ENCODE measurements around the gene ING2. TPM values are rescaled to one million over a fixed set of nuclear protein-coding genes. Genes with fewer than 3 reads are reported as not detected.

ING2 gene
- total RNA-seq, 1 experiment from 2014 or later = 15.7 TPM

Other genes with a start within 250 kb of the ING2 start
- gene CLDN22, start 184.8 kb upstream of the ING2 start, total RNA-seq (2014; rRNA removed; shearing (Covaris generic)) = not detected in 2 replicates
- gene CLDN24, start 182.6 kb upstream of the ING2 start, total RNA-seq (2014; rRNA removed; shearing (Covaris generic)) = not detected in 2 replicates
- 21.7 and 24.7 TPM in 2 replicates for gene CDKN2AIP, start 60.4 kb upstream of the ING2 start, total RNA-seq (2014; rRNA removed; shearing (Covaris generic))
- gene RWDD4, start 154.1 kb downstream of the ING2 start, total RNA-seq (2014; rRNA removed; shearing (Covaris generic)) = 30.5 and 40.7 TPM in 2 replicates
- 32.8 and 36.3 TPM in 2 replicates for gene TRAPPC11, start 154.2 kb downstream of the ING2 start, total RNA-seq (2014; rRNA removed; shearing (Covaris generic))